PC-9 (cell line): Measurements from ENCODE around the gene SIPA1L3.

Source experiments
- EZH2 ChIP-seq: fragments of 200-600 bp; sonication (generic); IDR thresholded peaks from 2 replicates; pipeline ENCODE4 v1.8.0; 2017; ENCODE audit warnings: antibody characterized with exemption, low read depth
- TF ChIP-seq, protein P1 (sequence below): fragments of 200-600 bp; sonication (generic); conservative IDR thresholded peaks from 2 replicates; pipeline ENCODE4 v1.6.1; 2017; ENCODE audit warnings: mixed run types, antibody characterized with exemption, mild to moderate bottlenecking, moderate library complexity

DNA sequence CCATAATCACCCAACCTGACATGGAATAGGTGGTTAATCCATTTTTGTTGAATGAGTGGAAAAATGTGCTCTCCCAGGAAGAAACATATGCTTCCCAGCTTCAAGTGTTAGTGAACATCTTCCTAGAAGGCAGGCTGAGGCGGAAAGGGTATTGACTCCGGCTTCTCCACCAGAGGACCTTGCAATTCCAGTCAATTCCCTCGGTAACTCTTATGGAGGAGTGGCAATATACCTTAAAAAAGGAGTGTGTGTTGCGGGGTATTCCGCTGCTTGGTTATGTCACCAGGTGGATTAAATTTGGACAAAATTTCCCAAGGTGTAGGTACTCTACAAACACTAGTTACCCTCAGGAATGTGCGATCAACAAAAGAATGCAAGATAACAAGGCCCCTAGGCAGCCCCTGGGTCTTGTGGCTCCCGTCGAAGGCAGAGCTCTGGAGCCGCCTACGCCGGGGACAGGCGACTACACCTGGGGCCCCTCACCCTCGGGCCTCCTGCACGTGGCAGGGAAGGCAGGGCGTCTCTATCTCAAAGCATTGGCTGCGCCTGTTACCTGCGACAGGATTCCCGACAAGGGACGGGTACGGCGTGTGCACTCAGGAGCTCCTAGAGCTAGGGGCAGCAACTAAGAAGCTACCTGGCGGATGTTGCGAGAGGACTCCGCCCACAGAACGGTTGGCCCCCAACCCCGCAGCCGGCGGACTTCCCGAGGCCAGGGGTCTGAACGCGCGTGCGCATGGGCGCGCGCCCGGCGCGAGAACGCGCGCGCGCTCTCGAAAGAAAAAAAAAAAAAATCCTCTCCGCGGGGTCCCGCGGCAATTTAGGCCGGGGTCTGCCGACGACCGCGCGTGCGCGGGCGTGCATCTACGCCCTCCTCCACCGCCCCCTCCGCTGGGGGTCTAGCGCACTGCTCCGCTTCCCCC is 801 bp upstream of the SIPA1L3 start, which contains the start of gene WDR87:
- TF ChIP-seq, protein P1, sequence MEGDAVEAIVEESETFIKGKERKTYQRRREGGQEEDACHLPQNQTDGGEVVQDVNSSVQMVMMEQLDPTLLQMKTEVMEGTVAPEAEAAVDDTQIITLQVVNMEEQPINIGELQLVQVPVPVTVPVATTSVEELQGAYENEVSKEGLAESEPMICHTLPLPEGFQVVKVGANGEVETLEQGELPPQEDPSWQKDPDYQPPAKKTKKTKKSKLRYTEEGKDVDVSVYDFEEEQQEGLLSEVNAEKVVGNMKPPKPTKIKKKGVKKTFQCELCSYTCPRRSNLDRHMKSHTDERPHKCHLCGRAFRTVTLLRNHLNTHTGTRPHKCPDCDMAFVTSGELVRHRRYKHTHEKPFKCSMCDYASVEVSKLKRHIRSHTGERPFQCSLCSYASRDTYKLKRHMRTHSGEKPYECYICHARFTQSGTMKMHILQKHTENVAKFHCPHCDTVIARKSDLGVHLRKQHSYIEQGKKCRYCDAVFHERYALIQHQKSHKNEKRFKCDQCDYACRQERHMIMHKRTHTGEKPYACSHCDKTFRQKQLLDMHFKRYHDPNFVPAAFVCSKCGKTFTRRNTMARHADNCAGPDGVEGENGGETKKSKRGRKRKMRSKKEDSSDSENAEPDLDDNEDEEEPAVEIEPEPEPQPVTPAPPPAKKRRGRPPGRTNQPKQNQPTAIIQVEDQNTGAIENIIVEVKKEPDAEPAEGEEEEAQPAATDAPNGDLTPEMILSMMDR, result no peak
- TF ChIP-seq EZH2, result no peak
